Transverse colon (tissue), 4 donors: ENCODE measurements around the gene FMNL3.

Source experiments
- CTCF ChIP-seq, 5 experiments: fragments of 200-600 bp in 3 of 5; fragments of 450-650 bp in 2 of 5; sonication (generic) in 3 of 5; IDR thresholded peaks; 1 replicate in 2 of 5; 2 replicates in 3 of 5; pipeline ENCODE4 v1.5.1; 2016 to 2017; ENCODE audit warnings: antibody characterized with exemption in 5 of 5, inconsistent platforms in 3 of 5, mild to moderate bottlenecking in 2 of 5, moderate library complexity in 1 of 5
- POLR2A ChIP-seq: fragments of 450-650 bp; IDR thresholded peaks from one replicate; pipeline ENCODE4 v1.6.1; 2016; ENCODE audit warnings: antibody characterized with exemption, mild to moderate bottlenecking, moderate library complexity
- POLR2AphosphoS5 ChIP-seq, 3 donors: sonication (generic); formaldehyde crosslinking; IDR thresholded peaks; one replicate each; pipeline ENCODE4 v1.6.1; 2016; ENCODE audit warnings: antibody characterized with exemption in 3 of 3

DNA sequence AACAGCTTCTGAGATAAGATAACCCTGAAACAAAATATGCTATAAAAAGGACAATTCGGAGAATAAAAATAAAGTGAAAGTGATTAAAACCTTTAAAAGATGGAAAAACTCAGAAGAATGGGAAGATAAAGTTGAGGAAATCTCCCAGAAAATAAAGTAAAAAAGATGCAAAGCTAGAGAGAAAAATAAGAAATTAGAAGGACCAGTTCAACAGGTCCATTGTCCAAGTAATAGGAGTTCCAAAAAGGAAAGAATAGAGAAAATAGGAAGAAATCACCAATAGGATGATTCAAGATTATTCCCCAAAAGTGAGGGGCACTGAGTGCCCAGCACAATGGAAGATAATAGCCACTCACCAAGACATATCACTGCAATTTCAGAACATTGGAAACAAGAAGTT, 88.6 kb downstream of the FMNL3 start:
- TF ChIP-seq CTCF (IDR thresholded peaks at IDR 0.05) (no peak), POLR2AphosphoS5 (IDR thresholded peaks at IDR 0.05) (no peak), POLR2A (no peak)
